Peyer's patch (tissue), 4 donors: Measurements from ENCODE around the gene CAPN10. TPM values are rescaled to one million over a fixed set of nuclear protein-coding genes. Genes with fewer than 3 reads are reported as not detected.

ENCODE experiments used
- DNase-seq, 3 donors: peaks; one replicate each; pipeline ENCODE4 v3.0.0-alpha.2; 2017 to 2019
- H3K27ac ChIP-seq, 4 donors: fragments of 200-600 bp; sonication (generic); one replicate each; pipeline ENCODE4 v1.5.1; 2016 to 2019
- H3K27me3 ChIP-seq, 2 donors: fragments of 200-600 bp; sonication (generic); one replicate each; pipeline ENCODE4 v1.5.1; 2019
- H3K36me3 ChIP-seq, 3 donors: fragments of 200-600 bp; sonication (generic); one replicate each; pipeline ENCODE4 v1.5.1; 2016 to 2019
- H3K4me1 ChIP-seq, 4 donors: fragments of 200-600 bp; sonication (generic); one replicate each; pipeline ENCODE4 v1.5.1; 2016 to 2019
- H3K4me3 ChIP-seq, 4 donors: fragments of 200-600 bp; sonication (generic); 1 replicate in 3 of 4; 2 replicates in 1 of 4; pipeline ENCODE4 v1.5.1; 2016 to 2019; ENCODE audit warnings: mild to moderate bottlenecking in 1 of 4
- H3K9me3 ChIP-seq, 4 donors: fragments of 200-600 bp; sonication (generic); one replicate each; pipeline ENCODE4 v1.5.1; 2016 to 2019; ENCODE audit warnings: mild to moderate bottlenecking in 1 of 4
- CTCF ChIP-seq, 6 experiments: fragments of 450-650 bp in 4 of 6; fragments of 200-600 bp in 2 of 6; sonication (generic) in 1 of 6; IDR thresholded peaks; one replicate each; pipeline ENCODE4 v1.5.1; 2017 to 2019; ENCODE audit warnings: antibody characterized with exemption in 6 of 6, mild to moderate bottlenecking in 3 of 6, moderate library complexity in 1 of 6
- POLR2A ChIP-seq, 2 donors: fragments of 450-650 bp; IDR thresholded peaks; one replicate each; pipeline ENCODE4 v1.5.1; 2017; ENCODE audit warnings: antibody characterized with exemption in 2 of 2, mild to moderate bottlenecking in 2 of 2, moderate library complexity in 2 of 2
- total RNA-seq, 4 donors: library from RNA; depleted of rRNA; stranded (reverse); fragments of >200 nt; gene quantifications; one replicate each; pipeline ENCODE4 v1.1.0, GENCODE V29; 2016

The CAPN10 gene
- total RNA-seq, 4 donors from 2014 or later = 48.3 to 96.4 (median 78.9) TPM

- Histone ChIP-seq H3K36me3 (peaks cover 0 to 55% (median 0%) of the 10 kb centered on the region in 3 donors), H3K4me1 (peaks cover 0 to 30% (median 20%) of the 10 kb centered on the region in 4 donors), H3K9me3 (no peaks in the 10 kb centered on the region), H3K4me3 (no peak overlapping the region), H3K27me3 (no peaks in the 10 kb centered on the region), H3K27ac (no peak overlapping the region)
- no peak for TF ChIP-seq CTCF (IDR thresholded peaks at IDR 0.05)
- TF ChIP-seq POLR2A (IDR thresholded peaks at IDR 0.05) = no peak
- peak in 2 of 3 donors; percentile 38 to 43 for DNase-seq
These were observed 14.1 kb upstream of the CAPN10 start for GRCh38 chr2:240572141-240573031.

- Histone ChIP-seq H3K27me3 (no peaks in the 10 kb centered on the region), H3K4me1 (peaks cover 0 to 23% (median 15%) of the 10 kb centered on the region in 4 donors), H3K27ac (no peak overlapping the region), H3K4me3 (no peak overlapping the region), H3K9me3 (no peaks in the 10 kb centered on the region), H3K36me3 (peaks cover 0 to 62% (median 0%) of the 10 kb centered on the region in 3 donors)
- DNase-seq = peak in 2 of 3 donors; percentile 43 to 48
- TF ChIP-seq CTCF (IDR thresholded peaks at IDR 0.05) (no peak), POLR2A (IDR thresholded peaks at IDR 0.05) (no peak)
These were observed 13.4 kb upstream of the CAPN10 start for GRCh38 chr2:240573071-240573515.

- Histone ChIP-seq H3K4me3 (no peak overlapping the region), H3K27me3 (no peaks in the 10 kb centered on the region), H3K27ac (no peak overlapping the region), H3K9me3 (no peaks in the 10 kb centered on the region), H3K4me1 (peaks cover 0 to 23% (median 15%) of the 10 kb centered on the region in 4 donors), H3K36me3 (peaks cover 0 to 66% (median 0%) of the 10 kb centered on the region in 3 donors)
- DNase-seq = peak in 2 of 3 donors; percentile 39 to 42
- TF ChIP-seq POLR2A (IDR thresholded peaks at IDR 0.05) (no peak), CTCF (IDR thresholded peaks at IDR 0.05) (no peak)
These were observed 12.8 kb upstream of the CAPN10 start for GRCh38 chr2:240573516-240574385.

- Histone ChIP-seq H3K4me1 (peaks cover 0 to 22% (median 13%) of the 10 kb centered on the region in 4 donors), H3K27me3 (no peaks in the 10 kb centered on the region), H3K9me3 (no peaks in the 10 kb centered on the region), H3K36me3 (peaks cover 0 to 66% (median 0%) of the 10 kb centered on the region in 3 donors), H3K4me3 (no peak overlapping the region), H3K27ac (no peak overlapping the region)
- no peak for TF ChIP-seq POLR2A (IDR thresholded peaks at IDR 0.05)
- TF ChIP-seq CTCF (IDR thresholded peaks at IDR 0.05) = no peak
- DNase-seq = peak in 1 of 3 donors; percentile 34
These were observed 12.0 kb upstream of the CAPN10 start for GRCh38 chr2:240574386-240575100.
